Hepatocyte (in vitro differentiated cells): ENCODE results near the gene FAM156A.
"Not testable (repeated sequence)": the region's sequence is repeated elsewhere in the genome, so short reads cannot be mapped to it uniquely, and the experiment has no call there.

Experiments
- CTCF ChIP-seq: fragments of 200-600 bp; sonication (generic); IDR thresholded peaks from 2 replicates; pipeline ENCODE4 v1.5.1; 2016; ENCODE audit warnings: antibody characterized with exemption, mild to moderate bottlenecking; ENCODE audit not compliant: poor library complexity
- EZH2 ChIP-seq: fragments of 200-600 bp; sonication (generic); IDR thresholded peaks from 2 replicates; pipeline ENCODE4 v1.6.1; 2016; ENCODE audit warnings: antibody characterized with exemption, mild to moderate bottlenecking, borderline replicate concordance

GRCh38 chrX:52905531-52905930, 52.8 kb downstream of the FAM156A start:
- not testable (repeated sequence) for TF ChIP-seq CTCF, EZH2
